HG02938 (cell line): ENCODE results near the gene GAS2L1.

Experiments
- ATAC-seq: cut with Tn5 transposase; IDR thresholded peaks from one replicate; pipeline ENCODE4 v1.9.1; 2021; ENCODE audit warnings: mild to moderate bottlenecking, moderate library complexity; ENCODE audit not compliant: unreplicated experiment

Gene GAS2L1

DNA sequence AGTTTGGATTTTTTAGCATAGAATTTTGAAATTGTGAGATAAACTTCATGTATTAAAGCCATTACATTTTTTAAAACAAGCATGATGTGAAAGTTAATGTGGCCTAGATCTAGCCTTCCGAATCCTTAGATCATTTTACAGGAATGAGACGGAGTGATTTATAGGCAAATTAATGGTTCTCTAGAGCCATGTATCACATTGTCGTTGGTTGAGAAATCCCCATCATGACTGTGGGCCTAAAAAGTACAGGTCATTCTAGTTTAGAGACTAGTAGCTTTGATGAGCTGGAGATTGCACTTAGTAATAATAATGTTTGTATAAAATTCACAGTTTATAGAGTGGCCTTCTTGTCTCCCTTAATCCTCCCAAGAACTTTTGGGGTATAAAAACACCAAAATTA is 31.3 kb upstream of the GAS2L1 start:
- no peak for ATAC-seq

DNA sequence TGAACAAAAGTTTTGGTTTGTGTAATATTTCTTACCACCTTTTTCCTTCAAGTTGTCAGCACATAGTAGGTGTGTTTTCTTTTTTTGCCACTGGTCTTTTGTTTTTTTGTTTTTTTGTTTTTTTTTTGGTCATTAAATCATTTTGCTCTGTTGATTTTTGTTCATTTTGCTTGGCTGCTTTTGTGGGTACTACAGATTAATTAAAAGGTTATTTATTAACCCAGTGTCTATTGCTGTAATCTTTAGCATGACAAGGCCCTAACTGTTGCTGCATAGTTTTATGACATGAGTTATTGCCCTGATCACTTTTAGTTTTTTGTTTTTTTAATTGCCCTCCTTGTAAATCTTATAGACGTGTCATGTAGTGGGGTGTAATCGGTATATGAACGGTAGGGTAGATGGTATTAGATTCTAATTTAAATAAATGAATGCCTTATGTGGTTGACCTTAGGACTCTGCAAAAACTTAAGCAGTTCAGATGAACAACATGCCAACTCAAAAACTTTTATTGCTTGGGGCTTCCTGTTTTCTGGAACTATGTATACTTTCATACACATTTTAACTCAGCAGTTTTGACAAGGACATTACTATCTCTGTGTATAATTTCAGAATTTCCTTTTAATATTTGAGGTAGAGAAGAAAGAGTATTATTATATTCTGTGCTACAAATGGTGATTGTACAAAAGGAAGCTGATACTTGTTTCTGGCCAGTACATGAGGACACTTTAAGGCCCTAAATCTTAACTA is 30.5 kb upstream of the GAS2L1 start:
- ATAC-seq: no peak

DNA sequence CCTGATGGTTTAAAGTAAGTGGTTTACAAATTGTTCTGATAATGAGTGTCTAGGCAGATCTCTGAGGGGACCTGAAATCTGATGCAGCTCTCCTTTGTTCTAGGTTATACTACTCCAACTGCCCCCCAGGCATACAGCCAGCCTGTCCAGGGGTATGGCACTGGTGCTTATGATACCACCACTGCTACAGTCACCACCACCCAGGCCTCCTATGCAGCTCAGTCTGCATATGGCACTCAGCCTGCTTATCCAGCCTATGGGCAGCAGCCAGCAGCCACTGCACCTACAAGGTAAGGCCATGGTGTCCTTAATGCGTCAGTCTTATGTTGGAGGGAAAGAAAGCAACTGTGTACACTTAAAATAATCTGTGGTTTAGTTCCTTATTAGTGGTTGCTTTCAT is 28.5 kb upstream of the GAS2L1 start:
- ATAC-seq: no peak

DNA sequence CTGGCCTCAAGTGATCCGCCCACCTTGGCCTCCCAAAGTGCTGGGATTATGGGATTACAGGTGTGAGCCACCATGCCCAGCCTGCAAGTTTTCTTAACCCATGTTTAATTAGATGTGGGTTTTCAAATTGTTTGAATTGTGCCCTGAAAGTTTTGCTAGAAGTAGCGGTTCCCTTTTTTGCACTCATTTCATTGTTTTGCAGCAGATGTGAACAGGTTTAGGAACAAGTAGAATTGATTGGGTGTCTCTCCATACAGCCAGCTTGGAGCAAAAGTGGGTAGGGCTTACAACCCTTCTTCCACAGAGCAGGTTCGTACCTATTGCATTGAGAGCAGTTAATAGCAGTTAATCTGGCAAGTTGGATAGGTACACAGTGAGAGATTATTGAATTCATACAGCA is 22.3 kb upstream of the GAS2L1 start:
- ATAC-seq: no peak

DNA sequence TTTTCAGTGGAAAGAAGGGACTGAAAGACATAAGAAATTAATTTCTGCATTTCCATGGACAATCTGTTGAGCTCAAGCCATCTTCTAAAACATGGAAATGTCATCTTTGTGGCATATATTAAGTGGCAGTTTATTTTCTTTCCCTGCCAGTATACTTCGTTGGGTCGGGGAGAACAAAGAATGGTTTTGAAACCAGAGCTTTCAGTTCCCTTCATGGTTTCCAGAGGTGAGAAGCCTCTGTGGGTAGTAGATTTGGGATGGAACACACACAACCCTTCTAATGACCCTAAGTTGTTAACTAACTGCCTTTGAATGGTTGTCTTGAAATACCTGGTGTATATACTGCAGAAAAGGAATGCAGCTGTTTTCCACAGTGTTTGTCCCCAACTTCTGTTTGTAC is 17.6 kb upstream of the GAS2L1 start:
- ATAC-seq: no peak

DNA sequence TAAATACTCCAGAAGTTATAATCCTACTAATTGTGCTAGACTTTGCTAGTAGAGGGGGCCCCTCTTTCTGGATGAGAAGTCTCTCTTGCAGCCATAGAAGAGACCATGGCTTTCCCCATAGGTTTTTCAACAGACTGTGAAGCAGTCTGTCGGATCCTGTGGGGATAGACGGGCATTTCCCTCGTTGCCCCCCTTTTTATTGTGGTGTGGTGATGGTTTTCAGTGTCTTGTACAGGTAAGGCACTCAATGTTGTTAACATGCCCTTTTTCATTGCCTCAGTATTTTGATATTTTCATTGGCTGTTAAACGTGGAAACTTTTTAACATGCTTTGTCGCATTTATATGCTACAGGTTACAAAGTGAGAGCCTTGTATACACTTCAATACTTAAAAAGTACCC is 16.4 kb upstream of the GAS2L1 start:
- no peak for ATAC-seq

DNA sequence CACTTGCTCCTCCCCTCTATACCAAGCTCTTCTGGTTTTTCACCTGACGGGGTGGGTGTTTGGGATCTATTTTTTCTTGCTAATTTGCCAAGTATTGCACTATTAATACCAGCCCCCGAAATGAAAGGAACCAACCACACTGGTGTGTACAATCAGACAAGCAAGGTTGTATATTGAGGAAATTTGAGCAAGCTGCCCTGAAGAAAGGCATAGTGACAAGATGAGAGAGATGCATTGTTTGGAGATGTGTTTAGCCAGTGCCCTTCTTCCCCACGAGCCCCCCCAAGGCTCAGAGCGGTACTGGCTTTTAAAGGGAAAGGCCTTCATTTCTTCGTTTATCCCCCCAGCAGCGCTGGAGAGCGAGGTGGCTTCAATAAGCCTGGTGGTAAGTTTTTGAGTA is 15.2 kb upstream of the GAS2L1 start:
- no peak for ATAC-seq

DNA sequence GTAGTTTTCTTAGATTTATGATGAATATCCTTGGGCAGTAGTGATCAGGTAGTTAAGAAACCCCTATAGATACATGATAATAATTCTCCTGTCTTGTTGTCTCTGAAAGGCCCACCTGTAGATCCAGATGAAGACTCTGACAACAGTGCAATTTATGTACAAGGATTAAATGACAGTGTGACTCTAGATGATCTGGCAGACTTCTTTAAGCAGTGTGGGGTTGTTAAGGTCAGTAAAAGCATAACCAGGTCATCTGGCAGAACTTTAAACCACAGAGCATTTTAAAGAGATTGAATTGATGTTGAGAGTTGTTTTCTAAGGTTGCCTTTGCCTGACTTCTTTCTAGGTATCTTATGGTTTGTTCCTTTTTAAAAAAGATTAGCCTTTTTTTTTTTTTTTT is 14.1 kb upstream of the GAS2L1 start:
- ATAC-seq: no peak

DNA sequence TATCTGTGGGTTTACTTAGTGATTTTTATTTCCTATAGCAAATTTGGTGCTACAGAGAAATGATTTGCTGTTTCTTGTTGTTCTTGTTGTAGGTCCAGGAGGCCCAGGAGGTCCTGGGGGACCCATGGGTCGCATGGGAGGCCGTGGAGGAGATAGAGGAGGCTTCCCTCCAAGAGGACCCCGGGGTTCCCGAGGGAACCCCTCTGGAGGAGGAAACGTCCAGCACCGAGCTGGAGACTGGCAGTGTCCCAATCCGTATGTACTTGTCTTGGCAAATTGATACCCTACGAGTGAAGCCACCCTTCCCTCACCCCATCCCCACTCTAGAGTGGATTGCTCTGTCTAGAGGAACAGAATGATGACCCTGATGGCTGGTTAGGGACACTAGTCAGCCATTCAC is 7.8 kb upstream of the GAS2L1 start:
- no peak for ATAC-seq

DNA sequence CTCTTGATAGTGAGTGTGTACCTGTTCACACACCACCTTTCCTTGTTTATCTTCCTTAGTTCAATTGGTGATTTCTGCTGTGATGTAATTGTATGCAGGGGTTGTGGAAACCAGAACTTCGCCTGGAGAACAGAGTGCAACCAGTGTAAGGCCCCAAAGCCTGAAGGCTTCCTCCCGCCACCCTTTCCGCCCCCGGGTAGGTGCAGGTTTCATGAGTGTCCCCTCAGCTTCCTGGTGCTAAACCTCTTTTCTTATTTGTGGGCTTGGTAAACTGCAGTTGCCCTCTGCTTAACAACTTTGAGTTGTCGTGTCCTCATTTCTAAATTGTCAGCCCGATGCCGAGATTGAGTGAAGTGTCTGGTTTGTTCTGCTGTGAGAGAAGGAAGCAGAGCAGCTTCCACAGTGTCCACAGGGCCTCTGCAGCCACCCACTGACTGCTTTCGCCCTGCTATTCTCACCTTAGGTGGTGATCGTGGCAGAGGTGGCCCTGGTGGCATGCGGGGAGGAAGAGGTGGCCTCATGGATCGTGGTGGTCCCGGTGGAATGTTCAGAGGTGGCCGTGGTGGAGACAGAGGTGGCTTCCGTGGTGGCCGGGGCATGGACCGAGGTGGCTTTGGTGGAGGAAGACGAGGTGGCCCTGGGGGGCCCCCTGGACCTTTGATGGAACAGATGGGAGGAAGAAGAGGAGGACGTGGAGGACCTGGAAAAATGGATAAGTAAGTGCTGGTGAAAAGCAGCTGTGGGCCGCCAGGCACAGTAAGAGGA is 7.1 kb upstream of the GAS2L1 start:
- no peak for ATAC-seq

DNA sequence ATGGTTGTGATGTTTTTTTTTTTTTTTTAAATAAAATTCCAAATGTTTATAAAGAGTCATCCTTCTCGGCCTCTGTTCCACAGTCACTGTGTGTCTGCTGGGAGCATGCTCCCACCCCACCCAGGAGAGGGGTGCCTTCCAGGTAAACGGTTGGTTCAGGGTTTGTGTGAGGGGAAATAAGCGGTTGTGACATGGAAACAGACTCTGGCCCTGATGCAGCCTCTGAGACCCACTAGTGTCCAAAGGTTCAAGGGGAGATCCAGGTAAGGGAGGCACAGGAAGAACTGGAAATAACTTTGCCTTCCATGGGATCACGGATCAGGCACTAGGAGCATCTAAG is 6.0 kb upstream of the GAS2L1 start:
- ATAC-seq: no peak

DNA sequence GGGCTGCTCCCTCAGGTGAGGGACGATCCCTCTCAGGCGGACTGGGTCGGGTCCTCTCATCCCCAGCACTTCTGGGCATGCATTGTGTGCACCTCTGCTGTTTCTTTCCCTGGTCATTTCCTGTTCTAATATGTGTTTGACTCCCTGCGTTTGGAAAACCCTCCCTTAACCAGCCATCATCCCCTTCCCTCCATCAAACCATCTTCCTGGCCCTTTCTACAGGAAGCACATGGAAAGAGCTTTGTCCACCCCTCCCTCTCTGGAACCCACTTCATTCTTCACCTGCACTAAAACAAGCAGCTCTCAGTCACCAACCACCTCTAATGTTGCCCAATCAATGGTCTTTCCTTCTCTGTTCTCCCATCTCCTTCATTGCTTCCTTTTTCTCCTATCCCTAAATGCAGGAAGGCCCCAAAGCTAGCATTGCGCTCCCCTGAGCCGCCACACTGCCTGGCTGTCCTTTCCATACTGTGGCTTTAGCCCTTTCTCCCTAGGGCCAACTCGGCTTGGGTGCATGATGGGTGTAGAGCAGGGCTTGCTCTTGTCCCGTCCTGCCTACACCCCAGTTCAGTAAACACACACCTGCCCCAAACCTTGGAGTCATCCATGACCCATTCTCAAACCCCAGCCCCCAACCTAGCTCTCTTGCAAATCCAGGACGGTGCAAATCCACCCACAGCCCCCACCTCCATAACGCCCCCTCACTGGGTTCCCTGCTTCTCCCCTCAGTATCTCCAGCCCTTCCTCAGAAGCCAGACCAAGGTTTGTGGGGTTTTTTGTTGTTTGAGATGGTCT is 5.4 kb upstream of the GAS2L1 start:
- ATAC-seq: no peak

DNA sequence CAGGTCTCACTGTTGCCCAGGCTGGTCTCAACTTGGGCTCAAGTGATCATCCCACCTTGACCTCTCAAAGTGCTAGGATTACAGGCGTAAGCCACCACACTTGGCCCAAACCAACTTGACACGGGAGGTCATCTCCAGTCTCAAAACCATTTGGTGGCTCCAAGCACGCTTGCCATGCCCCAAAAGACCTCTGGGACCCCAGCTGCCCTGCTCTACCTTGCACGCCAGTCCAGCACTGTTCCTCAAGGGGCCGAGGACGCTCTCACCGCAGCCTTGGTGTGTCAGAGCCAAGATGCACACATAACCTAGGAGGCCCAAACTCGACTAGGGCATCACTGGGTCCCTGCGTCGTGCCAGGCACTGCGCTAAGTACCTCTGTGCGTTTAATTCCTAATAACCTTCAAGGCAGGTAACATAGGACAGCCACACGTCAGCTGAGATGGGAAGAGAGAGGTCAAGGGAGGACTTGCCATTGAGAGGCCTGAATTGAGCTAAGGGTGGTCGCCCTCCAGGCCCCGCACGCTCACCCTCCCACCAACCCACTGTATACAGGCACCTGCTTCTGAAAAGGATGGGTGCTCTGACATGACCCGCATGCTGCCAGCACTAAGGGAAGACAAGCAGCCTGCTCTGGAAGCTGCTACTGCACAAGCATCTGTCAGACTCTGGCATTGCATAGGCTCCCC is 4.6 kb upstream of the GAS2L1 start:
- ATAC-seq: no peak

DNA sequence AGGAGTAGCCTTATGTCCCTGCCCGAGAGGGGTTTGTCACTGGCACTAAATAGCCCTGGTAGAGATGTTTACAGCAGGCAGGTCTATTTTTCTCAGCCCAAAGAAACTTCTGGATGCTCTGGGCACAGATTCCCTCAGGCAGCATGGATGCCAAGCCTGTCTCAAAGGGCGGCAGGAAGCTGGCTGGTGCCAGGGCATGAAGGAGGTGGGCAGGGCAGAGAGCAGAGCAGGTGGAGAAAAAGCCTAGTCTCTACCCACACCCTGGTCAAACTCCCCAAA is 4.1 kb upstream of the GAS2L1 start:
- no peak for ATAC-seq

DNA sequence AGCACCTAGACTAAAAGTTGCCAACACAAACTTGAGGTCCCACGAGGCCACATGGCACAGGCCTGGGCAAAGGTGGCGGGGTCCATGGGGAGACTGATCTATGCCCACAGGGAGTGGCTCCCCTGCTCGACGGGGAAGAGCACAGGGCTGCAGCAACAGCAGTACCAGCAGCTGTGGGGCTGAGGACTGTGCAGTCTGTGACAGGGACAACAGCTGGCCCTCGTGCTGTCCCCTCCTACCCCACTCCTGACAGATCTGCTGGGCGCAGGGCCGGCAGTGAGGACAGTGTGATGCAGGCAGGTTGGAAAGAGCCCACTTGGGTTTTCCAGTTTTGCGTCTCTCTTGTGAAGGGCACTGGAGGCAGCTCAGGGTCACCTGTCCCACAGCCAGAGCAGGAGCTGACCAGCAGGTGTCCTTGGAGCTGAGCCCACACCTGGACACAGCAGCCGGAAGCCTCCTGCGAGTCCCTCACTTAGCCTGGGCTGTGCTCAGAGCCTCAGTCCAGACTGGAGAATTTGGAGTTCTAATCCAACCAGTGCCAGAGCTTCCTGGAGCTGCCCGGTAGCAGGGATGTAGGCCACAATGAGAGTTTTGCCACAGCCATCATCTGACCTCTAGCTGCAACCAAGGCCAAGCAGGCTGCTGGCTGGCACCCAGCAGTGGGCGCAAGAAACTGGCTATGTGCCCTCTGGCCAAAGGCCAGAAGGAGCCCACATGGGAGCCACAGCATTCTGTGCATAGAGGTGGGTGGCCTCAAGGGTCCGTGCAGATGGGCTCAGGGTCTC is 3.6 kb upstream of the GAS2L1 start:
- no peak for ATAC-seq

DNA sequence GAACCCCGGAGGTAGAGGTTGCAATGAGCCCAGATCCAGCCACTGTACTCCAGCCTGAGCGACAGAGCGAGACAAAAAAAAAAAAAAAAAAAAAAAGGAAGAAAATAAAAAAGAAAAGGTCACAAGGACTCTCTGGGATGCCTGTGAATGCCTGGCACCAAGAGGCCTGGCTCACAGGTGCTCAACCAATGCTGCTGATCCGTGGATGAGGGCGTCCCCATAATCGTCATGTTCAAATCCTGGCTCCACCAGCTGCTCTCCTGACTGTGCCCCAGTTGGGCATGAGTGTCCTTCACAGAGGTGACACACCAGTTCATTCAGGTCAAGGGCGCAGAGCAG is 645 bp upstream of the GAS2L1 start:
- no peak for ATAC-seq

DNA sequence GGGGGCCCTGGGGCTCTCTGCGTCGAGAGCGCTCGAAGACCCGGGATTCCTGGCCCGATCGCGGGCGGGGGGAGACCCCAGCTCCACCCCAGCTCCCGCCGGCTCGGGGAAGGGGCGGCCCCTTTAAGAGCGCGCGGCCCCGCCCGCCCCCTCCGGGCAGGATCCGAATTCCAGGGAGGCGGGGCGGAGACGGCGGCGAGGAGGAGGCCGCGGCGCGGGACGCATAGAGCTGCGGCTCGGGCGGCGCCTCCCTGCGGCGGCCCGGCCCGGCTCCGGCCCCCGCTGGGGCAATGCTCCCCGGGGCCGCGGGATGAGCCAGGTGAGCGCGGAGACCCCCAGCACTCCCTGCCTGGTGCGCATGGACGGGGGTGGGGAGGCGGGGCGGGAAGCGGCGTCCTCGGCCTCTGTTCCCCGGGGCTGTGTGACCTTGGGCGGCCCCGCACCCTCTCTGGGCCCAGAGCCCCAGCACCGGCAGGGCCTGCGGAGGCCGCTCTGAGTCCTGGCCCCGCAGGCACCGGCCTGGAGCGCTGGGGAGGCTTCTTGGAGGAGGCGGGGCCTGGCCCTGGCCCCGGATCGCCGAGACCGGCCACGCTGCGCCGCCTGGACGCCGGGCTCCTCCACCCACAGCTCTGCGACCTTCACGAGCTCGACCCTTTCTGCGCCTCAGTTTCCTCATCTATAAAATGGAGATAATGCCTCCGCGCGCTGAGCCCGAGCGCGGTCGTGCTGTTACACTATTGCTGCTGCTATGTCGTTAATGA is 565 bp downstream of the GAS2L1 start:
- no peak for ATAC-seq

DNA sequence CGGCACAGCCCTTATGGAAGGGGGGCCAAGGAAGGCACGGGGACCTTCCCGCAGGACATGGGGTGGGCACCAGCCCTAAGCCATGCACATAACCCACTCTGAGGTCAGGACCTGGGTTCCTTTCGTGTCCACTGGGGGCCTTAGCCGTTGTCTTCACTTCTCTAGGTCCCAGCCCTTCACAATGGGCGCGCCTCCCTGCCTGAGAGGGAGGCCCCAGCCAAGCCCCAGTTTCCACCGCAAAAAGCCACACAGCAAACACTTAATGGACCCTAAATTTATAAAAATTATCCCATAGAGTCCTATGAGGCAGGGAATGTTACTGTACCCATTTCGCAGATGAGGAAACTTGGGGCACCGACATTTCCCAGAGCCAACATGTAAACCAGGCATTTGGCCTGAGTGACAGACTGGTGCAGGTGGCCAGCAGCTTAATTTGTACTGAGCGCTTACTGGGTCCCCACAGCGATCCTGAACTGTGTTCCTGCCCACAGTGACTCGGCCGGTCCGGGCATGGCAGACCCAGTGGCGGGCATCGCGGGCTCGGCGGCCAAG is 1.2 kb downstream of the GAS2L1 start:
- ATAC-seq: no peak

DNA sequence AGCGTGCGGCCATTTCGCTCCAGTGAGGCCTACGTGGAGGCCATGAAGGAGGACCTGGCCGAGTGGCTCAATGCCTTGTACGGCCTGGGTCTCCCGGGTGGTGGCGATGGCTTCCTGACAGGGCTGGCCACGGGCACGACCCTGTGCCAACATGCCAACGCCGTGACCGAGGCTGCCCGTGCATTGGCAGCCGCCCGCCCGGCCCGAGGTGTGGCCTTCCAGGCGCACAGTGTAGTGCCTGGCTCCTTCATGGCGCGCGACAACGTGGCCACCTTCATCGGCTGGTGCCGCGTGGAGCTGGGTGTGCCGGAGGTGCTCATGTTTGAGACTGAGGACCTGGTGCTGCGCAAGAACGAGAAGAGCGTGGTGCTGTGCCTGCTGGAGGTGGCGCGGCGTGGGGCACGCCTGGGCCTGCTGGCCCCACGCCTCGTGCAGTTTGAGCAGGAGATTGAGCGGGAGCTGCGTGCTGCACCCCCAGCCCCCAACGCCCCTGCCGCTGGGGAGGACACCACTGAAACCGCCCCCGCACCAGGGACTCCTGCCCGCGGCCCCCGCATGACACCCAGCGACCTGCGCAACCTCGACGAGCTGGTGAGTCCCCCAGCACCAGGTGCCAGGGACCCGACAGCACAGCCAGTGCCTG is 1.8 kb downstream of the GAS2L1 start:
- no peak for ATAC-seq
